ENCODE measurements around the gene CDH26. TPM values are rescaled to one million over a fixed set of nuclear protein-coding genes. Genes with fewer than 3 reads are reported as not detected.

Gene CDH26
- total RNA-seq, 1 donor from 2014 or later, result not detected

GRCh38 chr20:59961423-59961822, 3.2 kb downstream of the CDH26 start:
- TF ChIP-seq CTCF (IDR thresholded peaks at IDR 0.05), result no peak
- no peak overlapping the region for H3K27ac ChIP-seq
- no peak for DNase-seq (ENCODE audit: low spot score in 2 of 2)
- no peaks in the 10 kb centered on the region for H3K9me3 ChIP-seq
- H3K4me3 ChIP-seq, result no peak overlapping the region
- no peaks in the 10 kb centered on the region for H3K4me1 ChIP-seq
- no peaks in the 10 kb centered on the region for H3K36me3 ChIP-seq
- intact Hi-C loops (cut with DNase I), result no loop called here
- H3K27me3 ChIP-seq, result no peaks in the 10 kb centered on the region

- intact Hi-C loops (cut with DNase I), result no loop called here
- Histone ChIP-seq H3K36me3 (no peaks in the 10 kb centered on the region), H3K4me1 (no peaks in the 10 kb centered on the region), H3K27ac (no peak overlapping the region), H3K4me3 (no peak overlapping the region), H3K9me3 (no peaks in the 10 kb centered on the region), H3K27me3 (no peaks in the 10 kb centered on the region)
- no peak for DNase-seq (ENCODE audit: low spot score in 2 of 2)
- TF ChIP-seq CTCF (IDR thresholded peaks at IDR 0.05), result no peak
Observed at GRCh38 chr20:59962155-59962554, 3.9 kb downstream of the CDH26 start.

GRCh38 chr20:59966428-59966827, 8.2 kb downstream of the CDH26 start:
- Histone ChIP-seq H3K36me3 (no peaks in the 10 kb centered on the region), H3K4me1 (no peaks in the 10 kb centered on the region), H3K27ac (no peak overlapping the region), H3K9me3 (no peaks in the 10 kb centered on the region), H3K4me3 (no peak overlapping the region), H3K27me3 (no peaks in the 10 kb centered on the region)
- no peak for TF ChIP-seq CTCF (IDR thresholded peaks at IDR 0.05)
- no peak for DNase-seq (ENCODE audit: low spot score in 2 of 2)
- intact Hi-C loops (cut with DNase I), result no loop called here

- Histone ChIP-seq H3K27ac (no peak overlapping the region), H3K4me1 (no peaks in the 10 kb centered on the region), H3K36me3 (no peaks in the 10 kb centered on the region), H3K27me3 (no peaks in the 10 kb centered on the region), H3K9me3 (no peaks in the 10 kb centered on the region), H3K4me3 (no peak overlapping the region)
- no peak for TF ChIP-seq CTCF (IDR thresholded peaks at IDR 0.05)
- intact Hi-C loops (cut with DNase I), result no loop called here
- no peak for DNase-seq (ENCODE audit: low spot score in 2 of 2)
Observed at GRCh38 chr20:59971428-59971827, 13.2 kb downstream of the CDH26 start.

GRCh38 chr20:59972037-59972801, 14.0 kb downstream of the CDH26 start:
- intact Hi-C loops (cut with DNase I), result no loop called here
- no peak for TF ChIP-seq CTCF (IDR thresholded peaks at IDR 0.05)
- H3K27me3 ChIP-seq, result no peaks in the 10 kb centered on the region
- H3K9me3 ChIP-seq, result no peaks in the 10 kb centered on the region
- DNase-seq (ENCODE audit: low spot score in 2 of 2), result no peak
- no peaks in the 10 kb centered on the region for H3K36me3 ChIP-seq
- no peak overlapping the region for H3K4me3 ChIP-seq
- H3K27ac ChIP-seq, result no peak overlapping the region
- H3K4me1 ChIP-seq, result no peaks in the 10 kb centered on the region
